ENCODE measurements around the gene ADGRV1.

Gene ADGRV1

DNA sequence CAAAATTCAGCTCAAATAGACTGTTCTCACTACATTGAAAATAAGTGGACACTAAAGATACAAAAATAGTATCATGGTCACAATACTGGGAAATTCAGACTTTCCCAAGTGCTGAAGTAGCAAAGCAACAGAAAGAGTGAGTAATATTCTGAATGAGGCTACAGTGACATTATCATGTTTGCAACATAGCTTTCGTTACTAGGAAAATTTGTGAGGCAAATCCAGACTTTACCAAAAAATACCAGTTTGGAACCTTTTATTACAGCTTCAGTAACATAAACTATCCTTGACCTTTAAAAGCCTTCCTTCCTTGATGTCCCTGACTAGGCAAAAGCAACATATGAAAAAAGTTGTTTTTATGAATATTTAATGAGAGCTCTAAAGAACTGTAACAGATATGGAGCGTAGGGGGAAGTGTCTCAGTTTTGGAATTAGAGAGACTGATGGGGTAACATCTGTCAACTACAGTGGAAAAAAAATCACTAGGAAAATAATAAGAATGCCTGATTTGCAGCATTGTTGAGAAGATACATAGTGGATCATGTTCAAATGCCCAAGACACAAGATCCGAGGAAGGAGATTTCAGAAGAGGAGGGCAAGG is 312.9 kb downstream of the ADGRV1 start:
- TF ChIP-seq GATA3 (IDR thresholded peaks at IDR 0.05; ENCODE audit: low read depth, low read length) (no peak), GATA2 (IDR thresholded peaks at IDR 0.05; ENCODE audit: low read depth, low read length) (no peak)

DNA sequence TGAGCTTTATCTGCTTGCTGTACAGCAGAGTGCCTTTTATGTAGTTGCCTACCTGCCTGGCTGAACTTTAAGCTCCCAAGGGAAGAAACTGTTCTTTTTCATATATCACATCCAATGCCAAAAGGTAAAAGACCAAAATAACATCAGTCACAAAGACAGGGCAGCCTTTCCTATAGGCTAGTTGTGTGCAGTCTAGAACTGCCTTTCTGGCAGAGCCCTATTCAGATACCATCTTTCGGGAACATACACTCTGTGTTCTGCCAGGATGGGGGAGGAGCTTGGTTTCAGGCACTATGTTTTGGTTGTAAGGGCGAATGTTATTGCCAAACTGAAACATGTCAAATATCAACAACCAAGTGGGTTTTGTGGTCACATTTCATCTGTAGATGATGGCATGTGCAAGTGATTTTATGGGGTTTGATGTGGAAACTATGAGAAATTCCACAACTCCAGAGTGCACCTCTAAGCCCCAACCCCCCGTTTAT is 314.5 kb downstream of the ADGRV1 start:
- TF ChIP-seq GATA3 (IDR thresholded peaks at IDR 0.05; ENCODE audit: low read depth, low read length) (no peak), GATA2 (IDR thresholded peaks at IDR 0.05; ENCODE audit: low read depth, low read length) (no peak)

DNA sequence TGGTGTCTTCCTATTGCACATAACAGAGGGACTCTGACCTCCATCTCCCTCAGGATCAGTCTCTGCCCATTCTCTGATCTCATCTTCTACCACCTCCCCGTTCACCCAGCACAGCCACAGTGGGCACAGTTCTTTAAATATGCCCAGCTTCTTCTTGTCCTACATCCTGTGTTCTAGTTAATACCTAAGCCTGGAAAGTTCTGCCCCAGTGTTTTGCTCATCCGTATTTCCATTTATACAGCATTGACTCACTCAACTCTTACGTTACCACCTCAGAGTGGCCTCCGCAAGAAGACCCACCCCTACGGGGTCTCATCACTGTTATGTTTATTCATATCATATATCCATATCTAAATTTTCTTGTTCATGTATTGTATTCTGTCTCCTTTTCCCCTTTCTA is 315.5 kb downstream of the ADGRV1 start:
- TF ChIP-seq GATA2 (IDR thresholded peaks at IDR 0.05; ENCODE audit: low read depth, low read length), result no peak
- TF ChIP-seq GATA3 (IDR thresholded peaks at IDR 0.05; ENCODE audit: low read depth, low read length), result no peak

DNA sequence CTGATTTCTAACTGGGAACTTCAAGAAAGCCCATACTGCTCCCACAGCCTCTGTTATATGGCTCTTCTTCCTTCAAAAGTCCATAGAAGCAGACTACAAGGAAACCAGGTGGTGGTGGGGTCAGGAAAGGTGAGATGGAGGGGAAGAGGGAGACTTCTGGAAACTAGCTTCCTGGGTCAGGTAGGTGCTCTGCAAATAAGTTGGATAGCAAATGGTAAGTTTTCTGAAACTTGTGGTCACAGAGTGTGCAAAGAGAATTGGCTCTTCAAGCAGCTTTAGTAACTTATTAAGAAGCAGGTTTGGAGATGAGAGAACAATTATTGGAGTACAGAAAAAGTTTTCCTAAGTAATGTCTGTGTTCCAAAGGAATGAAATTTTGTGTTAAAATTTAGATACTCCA is 316.9 kb downstream of the ADGRV1 start:
- TF ChIP-seq GATA3 (IDR thresholded peaks at IDR 0.05; ENCODE audit: low read depth, low read length) (no peak), GATA2 (IDR thresholded peaks at IDR 0.05; ENCODE audit: low read depth, low read length) (no peak)

DNA sequence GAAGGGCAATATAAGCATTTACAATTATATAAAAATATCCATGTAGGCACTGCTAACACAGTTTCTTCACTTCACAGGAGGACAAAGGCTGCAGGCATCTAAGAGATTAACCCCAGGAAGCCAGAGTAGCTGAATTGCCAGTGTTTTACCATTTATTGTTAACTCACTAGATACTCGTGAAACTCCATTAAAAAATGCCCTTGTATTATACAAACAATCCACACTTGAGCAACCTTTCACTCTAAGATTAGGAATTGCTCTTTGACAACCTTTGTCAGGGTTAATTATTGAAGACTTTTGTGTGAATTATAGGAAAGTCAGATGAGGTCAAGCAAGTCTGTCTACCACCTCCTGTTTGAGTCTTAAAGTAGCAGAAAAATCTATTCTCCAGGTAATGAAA is 317.8 kb downstream of the ADGRV1 start:
- no peak for TF ChIP-seq GATA2 (IDR thresholded peaks at IDR 0.05; ENCODE audit: low read depth, low read length)
- TF ChIP-seq GATA3 (IDR thresholded peaks at IDR 0.05; ENCODE audit: low read depth, low read length), result no peak

DNA sequence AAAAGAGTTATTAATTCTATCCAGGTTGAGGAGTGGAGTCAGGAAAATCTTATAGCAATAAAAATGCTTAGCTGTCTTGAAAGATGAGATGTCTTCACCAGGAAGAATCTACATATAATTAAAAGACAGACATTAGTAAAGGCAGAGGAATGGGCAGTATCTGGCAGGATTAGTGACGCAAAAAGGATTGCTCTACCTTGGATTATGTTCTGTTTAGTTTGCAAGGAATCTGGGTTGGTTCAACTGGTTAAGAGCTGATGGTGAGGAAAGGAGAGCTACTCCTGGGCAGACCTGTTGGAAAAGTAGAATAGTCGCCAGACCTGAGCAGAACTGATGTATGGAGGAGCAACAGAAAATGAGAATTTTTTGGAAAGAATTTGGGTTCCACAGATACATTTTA is 318.5 kb downstream of the ADGRV1 start:
- TF ChIP-seq GATA2 (IDR thresholded peaks at IDR 0.05; ENCODE audit: low read depth, low read length) (no peak), GATA3 (IDR thresholded peaks at IDR 0.05; ENCODE audit: low read depth, low read length) (no peak)

DNA sequence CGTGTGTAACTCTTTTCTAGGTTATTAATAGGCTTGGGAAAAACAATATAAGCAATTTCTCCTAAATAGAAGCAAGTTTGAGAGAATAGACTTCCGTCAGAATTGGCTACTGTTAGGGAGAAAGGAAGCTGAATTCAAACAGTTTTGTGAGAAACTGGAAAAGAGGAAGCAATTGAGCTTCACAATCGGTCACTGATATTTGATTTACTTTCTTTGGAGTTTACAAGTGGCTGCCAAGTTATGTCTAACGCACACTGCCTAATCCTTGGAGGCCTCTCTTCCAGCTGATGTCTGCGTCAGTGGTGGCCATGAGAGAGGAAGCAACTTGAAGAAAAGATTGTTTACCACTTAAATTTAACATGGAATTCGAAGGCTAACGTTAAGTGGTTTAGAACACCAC is 319.5 kb downstream of the ADGRV1 start:
- TF ChIP-seq GATA3 (IDR thresholded peaks at IDR 0.05; ENCODE audit: low read depth, low read length) (no peak), GATA2 (IDR thresholded peaks at IDR 0.05; ENCODE audit: low read depth, low read length) (no peak)

DNA sequence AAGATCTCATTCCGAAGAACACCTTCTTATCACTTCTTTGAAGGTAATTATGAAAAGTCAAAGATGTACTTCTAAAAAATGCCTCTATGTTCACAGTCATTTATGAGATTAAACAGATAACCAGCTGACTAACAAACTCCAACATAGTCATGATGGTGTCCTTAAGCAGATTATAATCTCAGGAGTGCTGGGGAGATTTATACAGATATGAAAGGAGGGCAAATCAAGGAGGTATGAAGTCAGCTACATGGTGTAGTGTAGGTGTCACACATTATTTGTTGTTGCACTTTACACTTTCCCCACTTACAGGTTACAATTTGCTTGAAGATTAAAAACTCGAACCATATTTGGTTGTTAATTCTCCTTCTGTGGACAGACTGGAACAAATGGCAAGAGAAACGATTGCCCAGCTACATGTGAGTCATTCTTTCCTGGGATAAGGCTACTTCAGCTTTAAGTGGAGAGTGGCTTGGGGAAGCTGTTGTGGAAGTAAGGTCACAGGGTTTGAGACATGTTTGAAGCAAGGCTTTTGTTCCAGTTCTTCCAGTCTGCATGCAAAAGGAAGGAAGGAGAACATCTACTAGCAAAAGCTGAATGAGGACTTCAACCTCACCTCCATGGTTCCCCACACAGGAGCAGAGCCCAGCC is 320.1 kb downstream of the ADGRV1 start:
- TF ChIP-seq GATA2 (IDR thresholded peaks at IDR 0.05; ENCODE audit: low read depth, low read length), result no peak
- TF ChIP-seq GATA3 (IDR thresholded peaks at IDR 0.05; ENCODE audit: low read depth, low read length), result no peak

DNA sequence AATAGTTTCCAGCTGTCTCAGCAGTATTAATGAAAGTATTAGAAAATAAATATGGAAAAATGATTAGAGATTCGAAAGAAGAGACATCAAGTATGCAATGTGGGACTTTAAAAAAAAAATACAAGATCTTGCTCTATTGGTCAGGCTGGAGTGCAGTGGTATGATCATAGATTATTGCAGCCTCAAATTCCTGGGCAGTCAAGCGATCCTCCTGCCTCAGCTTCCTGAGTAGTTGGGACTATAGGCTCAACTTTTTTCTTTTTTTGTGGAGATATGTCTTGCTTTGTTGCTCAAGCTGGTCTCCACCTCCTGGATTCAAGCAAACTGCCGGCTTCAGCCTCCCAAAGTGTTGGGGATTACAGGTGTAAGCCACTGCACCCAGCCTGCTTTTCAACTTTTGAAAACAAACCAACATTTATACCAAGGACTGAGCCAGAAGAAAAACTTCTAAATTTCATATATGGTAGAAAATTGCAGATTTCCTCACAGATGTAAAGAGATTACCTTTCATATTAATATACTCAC is 323.1 kb downstream of the ADGRV1 start:
- TF ChIP-seq GATA2 (IDR thresholded peaks at IDR 0.05; ENCODE audit: low read depth, low read length) (no peak), GATA3 (IDR thresholded peaks at IDR 0.05; ENCODE audit: low read depth, low read length) (no peak)

DNA sequence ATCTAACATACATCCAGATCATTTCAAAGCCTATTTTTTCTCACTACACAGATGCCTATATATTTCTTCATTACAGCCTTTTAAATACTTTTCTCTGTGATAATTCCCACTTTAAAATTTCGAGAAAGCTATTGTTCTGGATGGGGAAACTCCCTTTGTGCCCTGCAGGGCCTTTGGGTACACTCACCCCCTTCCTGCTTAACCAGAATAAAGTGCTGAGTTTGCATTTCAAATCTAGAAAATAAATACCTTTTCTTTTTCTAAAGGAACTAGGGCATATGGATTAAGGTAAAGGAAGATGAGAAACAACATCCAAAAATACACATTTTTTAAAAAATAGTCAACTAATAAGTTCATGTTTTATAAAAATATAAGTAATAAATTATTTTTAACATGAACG is 323.9 kb downstream of the ADGRV1 start:
- no peak for TF ChIP-seq GATA2 (IDR thresholded peaks at IDR 0.05; ENCODE audit: low read depth, low read length)
- TF ChIP-seq GATA3 (IDR thresholded peaks at IDR 0.05; ENCODE audit: low read depth, low read length), result no peak

DNA sequence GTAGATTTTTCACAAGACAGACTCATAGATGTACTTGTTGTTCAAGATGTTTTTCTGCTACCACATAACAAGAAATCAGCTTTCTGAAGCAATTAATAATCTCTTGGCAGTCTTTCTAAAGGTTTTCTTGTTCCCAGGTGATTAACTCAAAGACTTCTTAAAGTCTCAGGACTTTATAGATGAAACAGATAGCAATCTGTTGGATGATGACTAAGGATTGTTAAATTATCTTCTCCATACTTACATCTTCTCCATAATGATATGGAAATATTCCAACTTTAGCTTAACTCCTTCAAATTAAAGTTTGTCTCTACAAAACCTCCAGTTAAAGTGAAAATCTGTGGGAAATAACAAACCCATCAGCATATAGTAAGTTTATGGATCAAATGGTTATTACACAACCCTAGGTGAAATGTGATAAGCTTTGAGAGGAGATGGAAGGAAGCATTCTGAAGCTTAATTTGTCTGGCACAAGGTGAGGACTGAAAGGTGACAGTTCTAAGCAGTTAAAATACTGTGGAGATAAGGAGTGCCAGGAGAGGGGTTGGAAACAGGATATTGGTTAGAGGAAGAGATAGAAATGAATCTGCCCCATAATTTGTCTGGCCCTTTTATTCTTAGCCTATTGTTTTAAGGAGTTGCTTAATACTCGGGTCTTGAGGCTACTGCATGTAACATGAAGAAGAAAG is 326.7 kb downstream of the ADGRV1 start:
- TF ChIP-seq GATA2 (IDR thresholded peaks at IDR 0.05; ENCODE audit: low read depth, low read length) (no peak), GATA3 (IDR thresholded peaks at IDR 0.05; ENCODE audit: low read depth, low read length) (no peak)

DNA sequence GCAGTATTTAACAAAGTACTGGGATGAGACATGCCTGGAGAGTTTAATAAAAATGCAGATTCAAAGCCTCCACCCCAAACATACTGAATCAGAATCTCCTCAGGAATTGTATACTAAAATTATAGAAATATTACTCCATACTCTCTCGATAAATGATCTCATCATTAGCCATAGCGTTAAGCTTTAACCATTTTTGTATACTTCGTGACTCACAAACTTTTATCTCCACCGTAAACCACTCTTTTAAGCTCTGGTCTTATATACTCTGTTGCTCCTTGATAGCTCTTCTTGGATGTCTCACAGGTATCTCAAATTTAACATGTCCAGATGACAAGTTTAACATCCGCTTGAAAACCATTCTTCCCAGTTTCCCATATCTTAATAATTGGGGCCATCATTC is 327.8 kb downstream of the ADGRV1 start:
- no peak for TF ChIP-seq GATA2 (IDR thresholded peaks at IDR 0.05; ENCODE audit: low read depth, low read length)
- TF ChIP-seq GATA3 (IDR thresholded peaks at IDR 0.05; ENCODE audit: low read depth, low read length), result no peak

DNA sequence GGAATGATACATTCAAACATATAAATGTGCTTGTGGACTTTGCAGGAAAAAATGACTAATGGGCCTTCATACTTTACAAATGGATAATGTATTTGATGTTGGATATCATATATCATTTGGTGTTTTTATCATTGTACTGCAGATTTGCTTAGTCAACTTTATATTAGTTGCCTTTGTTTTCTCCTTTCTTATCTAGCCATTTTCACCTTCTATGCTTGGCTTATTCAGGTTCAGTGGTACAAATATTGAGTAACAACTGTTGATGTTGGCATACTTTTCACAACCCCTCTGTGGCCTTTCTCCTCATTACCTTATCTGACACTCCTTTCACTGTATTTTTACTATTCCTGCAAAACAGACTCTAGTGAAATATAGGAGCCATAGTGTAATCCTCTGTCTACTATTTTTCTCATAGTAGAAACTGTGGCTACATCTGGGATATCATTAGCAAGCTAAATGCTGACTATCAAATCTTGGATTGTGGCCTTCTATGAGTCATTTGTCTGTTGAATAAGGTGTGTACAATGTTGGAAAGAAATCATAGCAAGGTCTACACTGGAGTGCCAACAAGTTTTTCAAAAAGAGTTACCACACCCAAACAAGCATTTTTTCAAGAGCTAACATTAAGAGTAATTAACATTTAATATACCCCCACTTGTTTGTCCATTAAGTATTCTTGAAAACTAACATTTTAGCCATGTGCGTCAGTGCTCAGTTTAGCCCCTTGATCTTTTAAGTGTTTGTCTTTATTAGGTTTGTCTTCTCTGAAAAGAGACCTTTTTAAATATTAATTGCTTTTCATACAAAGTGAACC is 330.1 kb downstream of the ADGRV1 start:
- TF ChIP-seq GATA2 (IDR thresholded peaks at IDR 0.05; ENCODE audit: low read depth, low read length) (no peak), GATA3 (IDR thresholded peaks at IDR 0.05; ENCODE audit: low read depth, low read length) (no peak)

DNA sequence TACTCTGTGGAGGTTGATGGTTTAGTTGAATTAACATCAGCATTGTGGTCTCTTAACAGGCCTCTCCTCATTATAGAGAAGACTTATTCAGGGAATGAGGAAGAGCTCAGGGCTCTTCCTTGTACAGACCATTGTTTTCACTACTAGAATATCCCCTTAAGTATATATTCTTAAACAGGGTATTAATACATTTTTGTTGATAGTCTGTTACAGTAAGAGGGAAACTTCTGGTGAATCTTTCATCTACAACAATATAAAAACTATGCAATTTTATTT is 330.7 kb downstream of the ADGRV1 start:
- TF ChIP-seq GATA2 (IDR thresholded peaks at IDR 0.05; ENCODE audit: low read depth, low read length) (no peak), GATA3 (IDR thresholded peaks at IDR 0.05; ENCODE audit: low read depth, low read length) (no peak)
